Liver (tissue), 9 donors: ENCODE measurements around the gene CDKL4. TPM values are rescaled to one million over a fixed set of nuclear protein-coding genes. Genes with fewer than 3 reads are reported as not detected.

ENCODE experiments used
- DNase-seq: peaks from one replicate; pipeline ENCODE4 v3.0.0-alpha.2; 2017; ENCODE audit warnings: low spot score
- H3K27ac ChIP-seq, 2 donors: one replicate each; pipeline ENCODE4 v1.7.0; 2013; ENCODE audit warnings: inconsistent platforms in 2 of 2, low read length in 2 of 2, control low read depth in 1 of 2, low read depth in 1 of 2, mild to moderate bottlenecking in 1 of 2
- H3K27me3 ChIP-seq, 4 donors: one replicate each; pipeline versions ENCODE4 v1.6.1 to v1.7.0; 2013; ENCODE audit warnings: low read length in 3 of 4, inconsistent platforms in 1 of 4, mild to moderate bottlenecking in 1 of 4, moderate library complexity in 1 of 4; ENCODE audit not compliant: control insufficient read depth in 4 of 4, insufficient read depth in 4 of 4
- H3K36me3 ChIP-seq, 4 donors: one replicate each; pipeline versions ENCODE4 v1.6.1 to v1.7.0; 2013; ENCODE audit warnings: low read length in 3 of 4, mild to moderate bottlenecking in 3 of 4, low read depth in 1 of 4, moderate library complexity in 1 of 4; ENCODE audit not compliant: control insufficient read depth in 4 of 4, insufficient read depth in 3 of 4
- H3K4me1 ChIP-seq, 4 donors: one replicate each; pipeline versions ENCODE4 v1.6.1 to v1.7.0; 2013; ENCODE audit warnings: low read length in 3 of 4, mild to moderate bottlenecking in 3 of 4, moderate library complexity in 1 of 4; ENCODE audit not compliant: control insufficient read depth in 4 of 4, insufficient read depth in 4 of 4
- H3K4me3 ChIP-seq, 3 donors: one replicate each; pipeline versions ENCODE4 v1.6.1 to v1.7.0; 2013; ENCODE audit warnings: low read length in 3 of 3, control low read depth in 1 of 3, low read depth in 1 of 3, mild to moderate bottlenecking in 1 of 3
- H3K9ac ChIP-seq, 2 donors: one replicate each; pipeline ENCODE4 v1.7.0; 2013; ENCODE audit warnings: low read length in 2 of 2, mild to moderate bottlenecking in 2 of 2, moderate library complexity in 2 of 2, control low read depth in 1 of 2, low read depth in 1 of 2
- H3K9me3 ChIP-seq, 4 donors: one replicate each; pipeline versions ENCODE4 v1.6.1 to v1.7.0; 2013; ENCODE audit warnings: low read length in 3 of 4; ENCODE audit not compliant: control insufficient read depth in 4 of 4
- ATF3 ChIP-seq: IDR thresholded peaks from 2 replicates; pipeline ENCODE4 v1.6.1; 2016; ENCODE audit warnings: antibody characterized with exemption
- EGR1 ChIP-seq, 2 donors: IDR thresholded peaks; 2 replicates each; pipeline ENCODE4 v1.6.1; 2016 to 2018; ENCODE audit warnings: antibody characterized with exemption in 2 of 2, low read depth in 2 of 2
- FOXA1 ChIP-seq: IDR thresholded peaks from 2 replicates; pipeline ENCODE4 v1.6.1; 2016; ENCODE audit warnings: antibody characterized with exemption
- FOXA2 ChIP-seq: IDR thresholded peaks from 2 replicates; pipeline ENCODE4 v1.6.1; 2016; ENCODE audit warnings: antibody characterized with exemption
- GABPA ChIP-seq, 2 donors: IDR thresholded peaks in 1 of 2; conservative IDR thresholded peaks in 1 of 2; 2 replicates each; pipeline ENCODE4 v1.6.1; 2016; ENCODE audit warnings: antibody characterized with exemption in 2 of 2, mild to moderate bottlenecking in 1 of 2, moderate library complexity in 1 of 2
- HNF4G ChIP-seq: IDR thresholded peaks from 2 replicates; pipeline ENCODE4 v1.6.1; 2016; ENCODE audit warnings: antibody characterized with exemption
- JUND ChIP-seq, 2 donors: IDR thresholded peaks; 2 replicates each; pipeline ENCODE4 v1.6.1; 2016; ENCODE audit warnings: antibody characterized with exemption in 2 of 2
- NR2F2 ChIP-seq: IDR thresholded peaks from 2 replicates; pipeline ENCODE4 v1.6.1; 2016; ENCODE audit warnings: antibody characterized with exemption
- RAD21 ChIP-seq, 2 donors: IDR thresholded peaks; 2 replicates each; pipeline ENCODE4 v1.6.1; 2016; ENCODE audit warnings: antibody characterized with exemption in 2 of 2, mild to moderate bottlenecking in 2 of 2
- REST ChIP-seq: IDR thresholded peaks from 2 replicates; pipeline ENCODE4 v1.6.1; 2016; ENCODE audit warnings: antibody characterized with exemption, mild to moderate bottlenecking
- SP1 ChIP-seq: IDR thresholded peaks from 2 replicates; pipeline ENCODE4 v1.6.1; 2018; ENCODE audit warnings: antibody characterized with exemption, mild to moderate bottlenecking
- YY1 ChIP-seq: IDR thresholded peaks from 2 replicates; pipeline ENCODE4 v1.6.1; 2016; ENCODE audit warnings: antibody characterized with exemption, mild to moderate bottlenecking
- ZBTB33 ChIP-seq: IDR thresholded peaks from 2 replicates; pipeline ENCODE4 v1.6.1; 2016; ENCODE audit warnings: antibody characterized with exemption
- WGBS: extraction: QIAGEN DNeasy Blood & Tissue Kit; methylation state at CpG from one replicate; pipeline ENCODE4 v1.1.7; 2013; 5-methylcytosine and 5-hydroxymethylcytosine counted together
- polyA plus RNA-seq, 2 donors: library from polyadenylated mRNA; stranded (reverse) in 1 of 2; unstranded in 1 of 2; fragments of 200-250 nt in 1 of 2; fragments of >200 nt in 1 of 2; fragmentation: Nextera tagmentation in 1 of 2; extraction: Ambion mirVana in 1 of 2; gene quantifications; one replicate each; pipeline versions ENCODE4 v1.2.1 to v1.2.3, GENCODE V29; 2013 to 2015
- total RNA-seq, 2 donors: library from RNA; depleted of rRNA; stranded (reverse); fragments of >200 nt; gene quantifications; one replicate each; pipeline ENCODE4 v1.2.3, GENCODE V29; 2014
- donor health status: healthy.
- donor health status: healthy.
- donor health status: healthy.
- donor health status: healthy.
- donor health status: healthy.

The CDKL4 gene
- total and polyA plus RNA-seq, 4 donors = 0.25 to 1.1 TPM; not detected in 2

GRCh38 chr2:39240758-39241157, 3.0 kb downstream of the CDKL4 start:
- peaks cover 0 to 3% (median 0%) of the 10 kb centered on the region in 4 donors for H3K4me1 ChIP-seq
- H3K36me3 ChIP-seq = no peaks in the 10 kb centered on the region
- peaks cover 0 to 6% (median 0%) of the 10 kb centered on the region in 4 donors for H3K9me3 ChIP-seq
- H3K4me3 ChIP-seq = no peak overlapping the region
- H3K27ac ChIP-seq = no peak overlapping the region
- TF ChIP-seq RAD21 (IDR thresholded peaks at IDR 0.05) (no peak), SP1 (no peak), REST (no peak), GABPA (IDR thresholded peaks at IDR 0.05 in 1 of 2, conservative IDR thresholded peaks at IDR 0.05 in 1 of 2) (no peak), HNF4G (no peak), ZBTB33 (no peak), EGR1 (IDR thresholded peaks at IDR 0.05; ENCODE audit: low read depth in 2 of 2) (no peak), ATF3 (no peak), YY1 (no peak), JUND (IDR thresholded peaks at IDR 0.05) (no peak)
- no peak for DNase-seq
- no peaks in the 10 kb centered on the region for H3K27me3 ChIP-seq
- no peak overlapping the region for H3K9ac ChIP-seq
- 95% methylated on average over 6 of the region's 6 CpGs for WGBS

- Histone ChIP-seq H3K9ac (no peak overlapping the region), H3K4me1 (no peaks in the 10 kb centered on the region), H3K27me3 (no peaks in the 10 kb centered on the region), H3K36me3 (no peaks in the 10 kb centered on the region), H3K27ac (no peak overlapping the region), H3K9me3 (no peaks in the 10 kb centered on the region), H3K4me3 (no peak overlapping the region)
- 94% methylated on average over 1 of the region's 1 CpG for WGBS
- TF ChIP-seq FOXA1 = no peak
- TF ChIP-seq ZBTB33 = no peak
- peak in 1 of 2 donors; percentile 37 for TF ChIP-seq JUND (IDR thresholded peaks at IDR 0.05)
- no peak for TF ChIP-seq FOXA2
- no peak for TF ChIP-seq NR2F2
- TF ChIP-seq RAD21 (IDR thresholded peaks at IDR 0.05) = no peak
- DNase-seq = no peak
Measured at GRCh38 chr2:39234754-39235153, 9.0 kb downstream of the CDKL4 start.
